H9 (cell line): ENCODE data around the gene NACAD. TPM values are rescaled to one million over a fixed set of nuclear protein-coding genes. Genes with fewer than 3 reads are reported as not detected.

Source experiments
- DNase-seq: peaks from one replicate; pipeline ENCODE4 v3.0.0-alpha.2; 2017
- H2AFZ ChIP-seq: one replicate; pipeline ENCODE4 v1.6.1; 2013; ENCODE audit warnings: mild to moderate bottlenecking, low read length, control low read depth, moderate library complexity
- H2AK5ac ChIP-seq: 2 replicates; pipeline ENCODE4 v1.6.1; 2013; ENCODE audit warnings: low read length, control low read depth, mixed read lengths; ENCODE audit not compliant: insufficient read length
- H2BK120ac ChIP-seq: one replicate; pipeline ENCODE4 v1.6.1; 2013; ENCODE audit warnings: low read depth, mild to moderate bottlenecking, low read length, control low read depth, inconsistent platforms; ENCODE audit not compliant: poor library complexity, severe bottlenecking
- H2BK12ac ChIP-seq: 2 replicates; pipeline ENCODE4 v1.6.1; 2013; ENCODE audit warnings: low read length, control low read depth, mixed read lengths, low read depth; ENCODE audit not compliant: insufficient read length
- H2BK15ac ChIP-seq: 2 replicates; pipeline ENCODE4 v1.6.1; 2013; ENCODE audit warnings: low read depth, low read length, control low read depth
- H2BK20ac ChIP-seq: one replicate; pipeline ENCODE4 v1.6.1; 2013; ENCODE audit warnings: low read depth, mild to moderate bottlenecking, low read length, control low read depth, inconsistent platforms; ENCODE audit not compliant: poor library complexity, severe bottlenecking
- H2BK5ac ChIP-seq: 2 replicates; pipeline ENCODE4 v1.6.1; 2013; ENCODE audit warnings: low read length, control low read depth, mixed read lengths; ENCODE audit not compliant: insufficient read length
- H3K14ac ChIP-seq: 2 replicates; pipeline ENCODE4 v1.6.1; 2013; ENCODE audit warnings: low read length, control low read depth; ENCODE audit not compliant: insufficient read depth
- H3K18ac ChIP-seq: 2 replicates; pipeline ENCODE4 v1.6.1; 2013; ENCODE audit warnings: low read depth, mild to moderate bottlenecking, mixed read lengths, low read length, control low read depth; ENCODE audit not compliant: insufficient read length
- H3K23ac ChIP-seq: 2 replicates; pipeline ENCODE4 v1.6.1; 2013; ENCODE audit warnings: low read length, control low read depth, mixed read lengths, low read depth; ENCODE audit not compliant: insufficient read length
- H3K23me2 ChIP-seq: 2 replicates; pipeline ENCODE4 v1.6.1; 2013; ENCODE audit warnings: low read depth, mild to moderate bottlenecking, mixed read lengths, low read length, control low read depth; ENCODE audit not compliant: insufficient read length, poor library complexity, severe bottlenecking
- H3K27ac ChIP-seq: 2 replicates; pipeline ENCODE4 v1.5.1; 2013; ENCODE audit warnings: low read length, control low read depth, mixed read lengths, low read depth; ENCODE audit not compliant: insufficient read length
- H3K27me3 ChIP-seq: 2 replicates; pipeline ENCODE4 v1.6.1; 2013; ENCODE audit warnings: low read length, control low read depth, inconsistent platforms; ENCODE audit not compliant: insufficient read depth
- H3K4ac ChIP-seq: 2 replicates; pipeline ENCODE4 v1.6.1; 2013; ENCODE audit warnings: low read depth, mild to moderate bottlenecking, control low read depth, inconsistent platforms, low read length, moderate library complexity
- H3K4me1 ChIP-seq: 2 replicates; pipeline ENCODE4 v1.6.1; 2013; ENCODE audit warnings: low read length, control low read depth, inconsistent platforms; ENCODE audit not compliant: insufficient read depth
- H3K4me2 ChIP-seq: 2 replicates; pipeline ENCODE4 v1.6.1; 2013; ENCODE audit warnings: low read length, control low read depth, mixed read lengths; ENCODE audit not compliant: insufficient read length, insufficient read depth
- H3K56ac ChIP-seq: 2 replicates; pipeline ENCODE4 v1.6.1; 2013; ENCODE audit warnings: low read depth, mild to moderate bottlenecking, mixed read lengths, low read length, control low read depth; ENCODE audit not compliant: insufficient read length
- H3K79me1 ChIP-seq: 2 replicates; pipeline ENCODE4 v1.6.1; 2013; ENCODE audit warnings: low read depth, mild to moderate bottlenecking, moderate library complexity, low read length, control low read depth, inconsistent platforms; ENCODE audit not compliant: insufficient read depth, poor library complexity, severe bottlenecking
- H3K79me2 ChIP-seq: 2 replicates; pipeline ENCODE4 v1.6.1; 2013; ENCODE audit warnings: low read length, control low read depth, inconsistent platforms; ENCODE audit not compliant: insufficient read depth
- H3K9ac ChIP-seq: 2 replicates; pipeline ENCODE4 v1.6.1; 2013; ENCODE audit warnings: low read length, control low read depth, mixed read lengths; ENCODE audit not compliant: insufficient read length; ENCODE audit errors: extremely low read depth
- H3K9me3 ChIP-seq: one replicate; pipeline ENCODE4 v1.6.1; 2013; ENCODE audit warnings: low read depth, low read length, inconsistent platforms; ENCODE audit not compliant: control insufficient read depth
- H3T11ph ChIP-seq: one replicate; pipeline ENCODE4 v1.6.1; 2013; ENCODE audit warnings: mild to moderate bottlenecking, low read length, control low read depth, inconsistent platforms
- H4K20me1 ChIP-seq: one replicate; pipeline ENCODE4 v1.6.1; 2013; ENCODE audit not compliant: control insufficient read depth, insufficient read length, insufficient read depth
- H4K5ac ChIP-seq: 2 replicates; pipeline ENCODE4 v1.6.1; 2013; ENCODE audit warnings: low read depth, mild to moderate bottlenecking, mixed read lengths, low read length, control low read depth; ENCODE audit not compliant: insufficient read length
- H4K8ac ChIP-seq: replicated peaks from 2 replicates; pipeline ENCODE4 v1.6.1; 2013; ENCODE audit warnings: low read length, control low read depth, mixed read lengths, low read depth; ENCODE audit not compliant: insufficient read length
- H4K91ac ChIP-seq: 2 replicates; pipeline ENCODE4 v1.6.1; 2013; ENCODE audit warnings: low read depth, mild to moderate bottlenecking, moderate library complexity, mixed read lengths, low read length, control low read depth; ENCODE audit not compliant: insufficient read length
- H3K27ac Mint-ChIP-seq, 3 experiments: 2 replicates in 2 of 3; 3 replicates in 1 of 3; pipeline ENCODE4 v1.8.0; 2020 to 2021; ENCODE audit warnings: mixed read lengths in 3 of 3, mild to moderate bottlenecking in 1 of 3, moderate library complexity in 1 of 3
- H3K27me3 Mint-ChIP-seq: 2 replicates; pipeline ENCODE4 v1.8.0; 2021; ENCODE audit warnings: low read depth, mild to moderate bottlenecking, moderate library complexity, mixed read lengths
- H3K36me3 Mint-ChIP-seq, 3 experiments: 2 replicates in 2 of 3; 3 replicates in 1 of 3; pipeline ENCODE4 v1.8.0; 2020 to 2021; ENCODE audit warnings: low read depth in 3 of 3, mixed read lengths in 3 of 3; ENCODE audit not compliant: insufficient read depth in 1 of 3
- H3K4me1 Mint-ChIP-seq, 2 experiments: 2 replicates each; pipeline ENCODE4 v1.8.0; 2020; ENCODE audit warnings: mixed read lengths in 2 of 2
- H3K4me3 Mint-ChIP-seq, 2 experiments: 2 replicates in 1 of 2; 3 replicates in 1 of 2; pipeline ENCODE4 v1.8.0; 2020 to 2021; ENCODE audit warnings: mild to moderate bottlenecking in 2 of 2, mixed read lengths in 2 of 2, moderate library complexity in 1 of 2
- H3K9me3 Mint-ChIP-seq, 2 experiments: 2 replicates in 1 of 2; 3 replicates in 1 of 2; pipeline ENCODE4 v1.8.0; 2020; ENCODE audit warnings: mild to moderate bottlenecking in 2 of 2, mixed read lengths in 2 of 2, moderate library complexity in 1 of 2
- WGBS: extraction: QIAGEN DNeasy Blood & Tissue Kit; methylation state at CpG from one replicate; pipeline ENCODE4 v1.1.7; 2013; ENCODE audit warnings: missing lambda C conversion rate, low lambda C conversion rate, mixed read lengths; ENCODE audit not compliant: insufficient read length; ENCODE audit errors: extremely low coverage; 5-methylcytosine and 5-hydroxymethylcytosine counted together
- total RNA-seq: library from RNA; stranded (reverse); gene quantifications from 2 replicates; pipeline ENCODE4 v1.2.1, GENCODE V29; 2021
- TF ChIP-seq, protein P1 (sequence below): fragments of 200-600 bp; sonication (generic); conservative IDR thresholded peaks from 3 replicates; pipeline ENCODE4 v1.8.0; 2021; ENCODE audit warnings: antibody characterized with exemption, mild to moderate bottlenecking

Gene NACAD
- total RNA-seq, 1 experiment from 2014 or later = 8.0 TPM

DNA sequence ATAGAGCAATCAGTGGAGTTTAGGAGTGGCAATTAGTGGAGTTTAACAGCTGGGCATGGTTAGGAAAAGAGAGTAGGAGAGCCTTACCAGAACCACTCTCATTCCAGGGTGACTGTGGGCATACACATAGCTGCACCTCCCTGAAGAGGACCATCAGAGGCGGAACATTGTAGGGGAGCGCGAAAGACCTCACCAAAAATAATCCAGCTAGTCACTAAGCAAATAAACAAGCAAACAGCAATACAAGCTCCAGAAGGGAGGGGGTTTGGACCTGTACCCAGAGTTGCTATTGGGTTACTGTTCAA, 4.1 kb upstream of the NACAD start:
- no peak overlapping the region for H3T11ph ChIP-seq
- H4K5ac ChIP-seq = no peak overlapping the region
- H3K14ac ChIP-seq = no peak overlapping the region
- H3K79me2 ChIP-seq = no peaks in the 10 kb centered on the region
- no peak overlapping the region for H2BK15ac ChIP-seq
- H4K8ac ChIP-seq = no peak overlapping the region
- no peak overlapping the region for H3K56ac ChIP-seq
- no peak overlapping the region for H3K4me3 Mint-ChIP-seq
- peaks cover 14 to 15% of the 10 kb centered on the region in 2 experiments for H3K4me1 Mint-ChIP-seq
- H3K27ac ChIP-seq = no peak overlapping the region
- no peak overlapping the region for H3K4me2 ChIP-seq
- H2BK5ac ChIP-seq = no peak overlapping the region
- no peaks in the 10 kb centered on the region for H3K9me3 ChIP-seq
- no peak overlapping the region for H2BK20ac ChIP-seq
- peak overlapping the region in 2 of 3 experiments; percentile 29 to 34; a peak in 2 of 7 replicates for H3K27ac Mint-ChIP-seq
- no peaks in the 10 kb centered on the region; a peak in 1 of 7 replicates for H3K36me3 Mint-ChIP-seq
- H3K18ac ChIP-seq = no peak overlapping the region
- H4K20me1 ChIP-seq = no peaks in the 10 kb centered on the region
- H3K79me1 ChIP-seq = no peaks in the 10 kb centered on the region
- H2AFZ ChIP-seq = no peak overlapping the region
- H4K91ac ChIP-seq = no peak overlapping the region
- no peak overlapping the region for H2BK120ac ChIP-seq
- H3K4ac ChIP-seq = no peak overlapping the region
- H3K27me3 Mint-ChIP-seq = peaks cover 21% of the 10 kb centered on the region
- no peaks in the 10 kb centered on the region for H3K27me3 ChIP-seq
- no peak overlapping the region for H3K9ac ChIP-seq
- TF ChIP-seq, protein P1, sequence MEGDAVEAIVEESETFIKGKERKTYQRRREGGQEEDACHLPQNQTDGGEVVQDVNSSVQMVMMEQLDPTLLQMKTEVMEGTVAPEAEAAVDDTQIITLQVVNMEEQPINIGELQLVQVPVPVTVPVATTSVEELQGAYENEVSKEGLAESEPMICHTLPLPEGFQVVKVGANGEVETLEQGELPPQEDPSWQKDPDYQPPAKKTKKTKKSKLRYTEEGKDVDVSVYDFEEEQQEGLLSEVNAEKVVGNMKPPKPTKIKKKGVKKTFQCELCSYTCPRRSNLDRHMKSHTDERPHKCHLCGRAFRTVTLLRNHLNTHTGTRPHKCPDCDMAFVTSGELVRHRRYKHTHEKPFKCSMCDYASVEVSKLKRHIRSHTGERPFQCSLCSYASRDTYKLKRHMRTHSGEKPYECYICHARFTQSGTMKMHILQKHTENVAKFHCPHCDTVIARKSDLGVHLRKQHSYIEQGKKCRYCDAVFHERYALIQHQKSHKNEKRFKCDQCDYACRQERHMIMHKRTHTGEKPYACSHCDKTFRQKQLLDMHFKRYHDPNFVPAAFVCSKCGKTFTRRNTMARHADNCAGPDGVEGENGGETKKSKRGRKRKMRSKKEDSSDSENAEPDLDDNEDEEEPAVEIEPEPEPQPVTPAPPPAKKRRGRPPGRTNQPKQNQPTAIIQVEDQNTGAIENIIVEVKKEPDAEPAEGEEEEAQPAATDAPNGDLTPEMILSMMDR = no peak
- no peak overlapping the region for H2BK12ac ChIP-seq
- H3K9me3 Mint-ChIP-seq = peaks cover 2% of the 10 kb centered on the region in 2 experiments; a peak in 2 of 5 replicates
- H3K23ac ChIP-seq = no peak overlapping the region
- peaks cover 3% of the 10 kb centered on the region; the same call in 1 of the 2 replicates for H3K4me1 ChIP-seq
- no peak for DNase-seq
- H3K23me2 ChIP-seq = no peaks in the 10 kb centered on the region
- H2AK5ac ChIP-seq = no peak overlapping the region
- no CpG with 5 or more reads among the region's 3 CpGs for WGBS
